Measurements from ENCODE around the gene CEBPB. TPM values are rescaled to one million over a fixed set of nuclear protein-coding genes. Genes with fewer than 3 reads are reported as not detected.

CEBPB gene
- total RNA-seq, 2 donors from 2014 or later: 32.0 to 34.0 TPM

DNA sequence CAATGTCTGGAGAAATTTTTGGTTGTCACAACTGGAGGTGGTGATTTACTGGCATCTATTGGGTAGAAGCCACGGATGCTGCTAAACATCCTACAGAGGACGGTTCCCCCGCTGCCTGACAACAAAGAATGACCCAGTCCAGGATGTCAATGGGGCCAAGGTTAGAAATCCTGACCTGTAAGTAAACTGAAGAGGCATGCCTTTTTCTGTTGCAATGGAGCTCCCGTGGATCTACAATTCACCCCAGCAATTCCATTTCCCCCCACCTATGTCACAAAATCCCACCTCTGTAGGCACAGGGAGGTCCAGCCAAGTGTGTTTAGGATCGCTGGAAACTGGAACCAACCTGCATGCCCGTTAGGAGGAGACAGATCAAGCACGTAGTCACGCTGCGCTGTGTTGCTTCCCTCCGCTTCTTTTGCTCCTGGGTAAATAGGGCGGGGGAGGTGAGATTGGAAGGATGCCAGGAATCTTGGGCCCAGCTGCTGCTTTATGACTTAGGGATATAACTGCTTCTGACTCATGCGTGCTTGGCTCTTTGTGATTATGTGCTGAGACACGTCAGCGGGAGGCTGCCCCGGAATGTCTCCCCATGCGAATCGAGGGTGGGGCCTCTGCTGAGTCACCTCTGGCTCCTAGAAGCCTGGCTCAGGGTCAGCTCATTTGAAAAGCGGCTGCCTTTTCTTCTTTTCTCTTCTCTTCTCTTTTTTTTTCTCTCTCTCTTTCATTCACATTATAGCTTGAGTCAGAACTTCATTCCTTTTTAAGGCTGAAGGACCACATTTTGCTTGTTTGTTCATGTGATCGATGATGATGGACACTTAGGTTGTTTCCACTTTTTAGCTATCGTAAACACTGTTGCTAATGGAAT lies 24.7 kb upstream of the CEBPB start:
- Histone ChIP-seq H3K4me3 (no peak overlapping the region), H3K36me3 (no peaks in the 10 kb centered on the region), H3K27me3 (no peaks in the 10 kb centered on the region), H3K9me3 (no peaks in the 10 kb centered on the region), H3K27ac (peak overlapping the region; percentile 80), H3K9ac (ENCODE audit: low read depth in 2 of 2, low read length in 2 of 2) (peak overlapping the region; percentile 50 to 77), H3K4me1 (peaks cover 4% of the 10 kb centered on the region)
- intact Hi-C loops (cut with DNase I): no loop called here
- TF ChIP-seq, protein P1, sequence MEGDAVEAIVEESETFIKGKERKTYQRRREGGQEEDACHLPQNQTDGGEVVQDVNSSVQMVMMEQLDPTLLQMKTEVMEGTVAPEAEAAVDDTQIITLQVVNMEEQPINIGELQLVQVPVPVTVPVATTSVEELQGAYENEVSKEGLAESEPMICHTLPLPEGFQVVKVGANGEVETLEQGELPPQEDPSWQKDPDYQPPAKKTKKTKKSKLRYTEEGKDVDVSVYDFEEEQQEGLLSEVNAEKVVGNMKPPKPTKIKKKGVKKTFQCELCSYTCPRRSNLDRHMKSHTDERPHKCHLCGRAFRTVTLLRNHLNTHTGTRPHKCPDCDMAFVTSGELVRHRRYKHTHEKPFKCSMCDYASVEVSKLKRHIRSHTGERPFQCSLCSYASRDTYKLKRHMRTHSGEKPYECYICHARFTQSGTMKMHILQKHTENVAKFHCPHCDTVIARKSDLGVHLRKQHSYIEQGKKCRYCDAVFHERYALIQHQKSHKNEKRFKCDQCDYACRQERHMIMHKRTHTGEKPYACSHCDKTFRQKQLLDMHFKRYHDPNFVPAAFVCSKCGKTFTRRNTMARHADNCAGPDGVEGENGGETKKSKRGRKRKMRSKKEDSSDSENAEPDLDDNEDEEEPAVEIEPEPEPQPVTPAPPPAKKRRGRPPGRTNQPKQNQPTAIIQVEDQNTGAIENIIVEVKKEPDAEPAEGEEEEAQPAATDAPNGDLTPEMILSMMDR (IDR thresholded peaks at IDR 0.05): no peak
- DNase-seq: peak; percentile 98

DNA sequence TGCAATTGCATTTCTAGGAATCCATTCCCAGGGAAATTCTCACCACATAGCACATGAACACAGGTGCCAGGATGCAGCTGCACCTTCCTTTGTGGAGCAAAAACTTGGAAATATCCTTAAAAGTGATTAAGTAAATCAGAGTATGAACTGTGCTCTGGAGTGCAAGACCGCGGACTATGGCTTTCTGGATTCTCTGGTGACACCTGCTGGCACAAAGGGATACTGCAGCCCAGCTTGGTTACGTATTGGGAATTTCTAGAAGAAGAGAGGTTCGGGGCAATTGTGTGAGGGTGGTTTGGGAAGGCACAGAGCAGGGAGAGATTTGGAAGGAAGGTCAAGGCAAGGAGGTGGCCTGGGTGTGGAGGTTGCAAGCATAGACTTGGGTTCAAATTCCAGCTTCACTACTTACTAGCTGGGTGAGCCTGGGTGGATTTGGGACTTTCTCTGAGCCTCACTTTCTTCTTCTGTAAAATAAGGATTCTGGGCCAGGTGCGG lies 21.3 kb upstream of the CEBPB start:
- Histone ChIP-seq H3K36me3 (no peaks in the 10 kb centered on the region), H3K4me1 (peaks cover 4% of the 10 kb centered on the region), H3K9ac (ENCODE audit: low read depth in 2 of 2, low read length in 2 of 2) (no peak overlapping the region), H3K4me3 (no peak overlapping the region), H3K27me3 (no peaks in the 10 kb centered on the region), H3K9me3 (no peaks in the 10 kb centered on the region), H3K27ac (no peak overlapping the region)
- intact Hi-C loops (cut with DNase I): no loop called here
- peak; percentile 91 for DNase-seq
- TF ChIP-seq, protein P1 (IDR thresholded peaks at IDR 0.05): peak; percentile 90

DNA sequence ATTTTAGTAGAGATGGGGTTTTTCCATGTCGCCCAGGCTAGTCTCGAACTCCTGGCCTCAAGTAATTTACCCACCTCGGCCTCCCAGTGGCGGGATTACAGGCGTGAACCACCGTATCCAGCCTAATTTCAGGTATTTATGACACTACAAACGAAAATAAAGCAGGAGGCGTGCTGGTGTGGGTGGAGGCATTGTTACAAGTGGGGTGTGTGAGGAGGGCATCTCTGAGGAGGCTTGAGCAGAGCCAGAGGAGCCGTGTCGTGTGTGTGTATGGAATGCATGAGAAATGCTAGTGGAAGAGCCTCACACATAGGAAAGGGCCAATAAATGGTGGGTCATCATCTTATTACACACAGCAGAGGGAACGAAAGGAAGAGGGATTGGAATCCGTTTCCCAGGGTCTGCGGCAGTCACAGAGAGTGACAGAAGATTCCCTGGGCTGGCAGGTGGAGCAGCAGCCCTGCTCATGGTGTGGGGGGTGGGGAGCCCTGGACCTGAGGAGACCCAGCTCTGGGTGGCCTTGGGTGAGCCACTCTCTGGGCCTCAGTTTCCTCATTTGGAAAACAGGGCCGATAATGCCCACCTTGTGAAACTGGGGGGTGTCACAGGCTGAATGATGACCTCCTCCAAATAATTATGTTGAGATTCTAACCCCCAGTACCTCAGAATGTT lies 19.9 kb upstream of the CEBPB start:
- TF ChIP-seq, protein P1 (IDR thresholded peaks at IDR 0.05): no peak
- DNase-seq: no peak
- Histone ChIP-seq H3K27me3 (no peaks in the 10 kb centered on the region), H3K27ac (no peak overlapping the region), H3K9ac (ENCODE audit: low read depth in 2 of 2, low read length in 2 of 2) (no peak overlapping the region), H3K36me3 (no peaks in the 10 kb centered on the region), H3K4me3 (no peak overlapping the region), H3K4me1 (peaks cover under 1% of the 10 kb centered on the region), H3K9me3 (no peaks in the 10 kb centered on the region)
- intact Hi-C loops (cut with DNase I): loop anchor here (2.0 kb wide), 1 partner anchor 50 kb away; no protein-coding TSS in a partner anchor

DNA sequence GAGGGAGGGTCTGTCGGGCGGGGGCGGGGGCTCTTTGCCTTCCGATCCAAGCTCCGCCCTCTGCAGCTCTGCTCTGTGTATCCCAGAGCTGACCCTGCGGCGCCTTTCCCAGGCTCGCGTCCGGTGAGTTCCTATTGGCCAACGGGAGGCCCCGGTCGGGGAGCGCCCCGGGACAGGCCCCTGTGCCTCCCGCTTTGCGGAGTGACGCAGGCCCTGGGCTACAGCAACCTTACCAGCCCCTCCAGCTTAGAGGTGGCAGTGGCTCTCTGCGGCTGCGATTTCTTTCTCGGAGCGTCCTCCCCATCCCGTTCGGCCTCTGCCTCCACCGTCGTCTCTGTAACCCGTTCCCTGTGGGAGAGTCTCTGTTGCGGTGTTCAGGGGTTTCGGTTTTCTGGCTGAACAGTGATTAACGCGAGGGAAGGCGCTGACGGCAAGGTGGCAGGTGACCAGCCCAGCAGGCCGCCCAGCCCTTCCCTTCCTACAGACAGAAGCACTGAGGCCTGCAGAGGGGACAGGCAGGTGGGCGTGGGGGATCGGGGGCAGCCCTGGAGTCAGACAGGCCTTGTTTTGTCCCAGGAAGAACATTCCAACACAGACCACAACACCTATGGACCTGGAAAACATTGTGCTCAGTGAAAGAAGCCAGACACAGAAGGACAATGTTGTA lies 18.1 kb upstream of the CEBPB start:
- Histone ChIP-seq H3K9me3 (no peaks in the 10 kb centered on the region), H3K4me3 (peak overlapping the region; percentile 40), H3K4me1 (no peaks in the 10 kb centered on the region), H3K9ac (ENCODE audit: low read depth in 2 of 2, low read length in 2 of 2) (peak overlapping the region; percentile 48 to 63), H3K27ac (peak overlapping the region; percentile 56), H3K27me3 (no peaks in the 10 kb centered on the region), H3K36me3 (no peaks in the 10 kb centered on the region)
- peak; percentile 85 for DNase-seq
- TF ChIP-seq, protein P1 (IDR thresholded peaks at IDR 0.05): no peak
- intact Hi-C loops (cut with DNase I): no loop called here

DNA sequence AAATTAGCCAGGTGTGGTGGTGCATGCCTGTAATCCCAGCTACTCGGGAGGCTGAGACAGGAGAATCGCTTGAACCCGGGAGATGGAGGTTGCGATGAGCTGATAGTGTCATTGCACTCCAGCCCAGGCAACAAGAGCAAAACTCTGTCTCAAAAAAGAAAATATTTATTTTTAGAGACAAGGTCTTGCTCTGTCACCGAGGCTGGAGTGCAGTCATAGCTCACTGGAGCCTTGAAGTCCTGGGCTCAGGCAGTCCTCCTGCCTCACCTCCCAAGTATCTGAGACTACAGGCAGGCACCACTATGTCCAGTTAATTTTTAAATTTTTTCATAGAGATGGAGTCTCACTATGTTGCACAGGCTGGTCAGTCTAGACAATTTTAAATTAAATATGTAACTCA lies 16.2 kb upstream of the CEBPB start:
- intact Hi-C loops (cut with DNase I): no loop called here

More for the DNA sequence above, 16.2 kb upstream of the CEBPB start:
- Histone ChIP-seq H3K4me1 (no peaks in the 10 kb centered on the region), H3K4me3 (no peak overlapping the region), H3K36me3 (no peaks in the 10 kb centered on the region), H3K9ac (ENCODE audit: low read depth in 2 of 2, low read length in 2 of 2) (no peak overlapping the region), H3K27ac (no peak overlapping the region), H3K27me3 (no peaks in the 10 kb centered on the region), H3K9me3 (no peaks in the 10 kb centered on the region)
- TF ChIP-seq, protein P1 (IDR thresholded peaks at IDR 0.05): no peak
- DNase-seq: no peak
